ENCODE measurements around the gene KRTAP10-12.
"Not testable (repeated sequence)": the region's sequence is repeated elsewhere in the genome, so short reads cannot be mapped to it uniquely, and the experiment has no call there.

Gene KRTAP10-12

GRCh38 chr21:44697172-44697810 is at the start of gene KRTAP10-12:
TSS of gene KRTAP10-12 (plus strand) at chr21:44697172. CDS start at chr21:44697202, 30 bp downstream.
- not testable (repeated sequence) for DNase-seq

GRCh38 chr21:44647222-44647552 is 49.8 kb upstream of the KRTAP10-12 start:
- DNase-seq = no peak

- DNase-seq = no peak
These were observed 48.2 kb upstream of the KRTAP10-12 start for GRCh38 chr21:44648557-44649311.

DNA sequence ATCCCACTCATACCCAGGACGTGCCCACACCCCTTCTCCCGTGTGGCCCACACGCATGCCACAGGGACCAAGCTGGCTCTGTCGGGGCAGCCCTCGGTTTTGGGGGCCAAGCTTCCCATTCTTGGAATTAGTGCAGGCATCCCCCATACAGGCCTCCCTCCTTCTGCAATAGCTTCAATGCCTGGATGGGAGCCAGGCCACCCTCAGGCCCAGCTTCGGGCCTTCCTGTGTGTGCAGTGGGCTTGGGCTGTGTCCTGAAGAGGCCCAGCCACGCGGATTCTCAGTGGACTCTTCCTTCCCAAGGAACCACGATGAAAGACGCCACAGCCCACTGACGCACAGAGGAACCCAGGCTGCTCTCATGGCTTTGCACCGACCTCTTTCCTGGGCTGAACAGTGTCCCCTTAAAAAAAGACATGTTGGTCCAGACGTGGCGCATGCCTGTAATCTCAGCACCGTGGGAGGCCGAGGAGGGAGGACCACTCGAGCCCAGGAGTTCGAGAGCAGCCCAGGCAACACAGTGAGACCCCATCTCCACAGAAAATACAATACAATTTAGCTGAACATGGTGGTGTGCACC is 47.4 kb upstream of the KRTAP10-12 start:
- DNase-seq = no peak

DNA sequence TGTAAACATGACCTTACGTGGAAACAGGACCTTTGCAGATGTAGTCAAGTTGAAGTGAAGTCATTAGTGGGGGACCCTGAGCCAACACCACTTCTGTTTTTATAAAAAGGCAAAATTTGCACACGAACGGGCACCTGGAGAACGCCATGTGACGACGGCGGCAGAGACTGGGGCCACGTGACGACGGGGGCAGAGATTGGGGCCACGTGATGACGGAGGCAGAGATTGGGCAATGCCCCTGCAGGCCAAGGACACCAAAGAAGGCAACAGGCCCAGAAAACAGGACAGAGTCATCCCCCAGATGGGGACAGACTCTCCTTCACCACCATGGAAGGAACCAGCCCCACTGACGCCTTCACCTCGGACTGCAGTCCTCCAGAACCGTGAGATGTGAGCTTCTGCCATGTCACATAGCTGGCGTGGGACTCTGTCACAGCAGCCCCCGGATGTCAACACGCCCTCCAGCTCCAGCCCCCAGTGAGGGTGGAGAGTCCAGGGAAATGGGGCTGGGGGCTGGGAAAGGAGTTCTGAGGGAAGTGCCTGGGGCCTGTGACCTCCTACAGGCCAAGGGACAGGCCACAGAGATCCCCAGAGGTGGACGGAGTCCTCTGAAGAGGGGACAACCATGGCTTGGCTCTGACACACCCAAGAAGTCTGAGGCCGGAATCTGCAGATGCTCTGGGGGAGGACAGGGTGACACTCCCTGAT is 46.6 kb upstream of the KRTAP10-12 start:
- no peak for DNase-seq

GRCh38 chr21:44650973-44651675 is 45.8 kb upstream of the KRTAP10-12 start:
- DNase-seq = no peak

- DNase-seq = no peak
These were observed 43.8 kb upstream of the KRTAP10-12 start for GRCh38 chr21:44653123-44653522.

DNA sequence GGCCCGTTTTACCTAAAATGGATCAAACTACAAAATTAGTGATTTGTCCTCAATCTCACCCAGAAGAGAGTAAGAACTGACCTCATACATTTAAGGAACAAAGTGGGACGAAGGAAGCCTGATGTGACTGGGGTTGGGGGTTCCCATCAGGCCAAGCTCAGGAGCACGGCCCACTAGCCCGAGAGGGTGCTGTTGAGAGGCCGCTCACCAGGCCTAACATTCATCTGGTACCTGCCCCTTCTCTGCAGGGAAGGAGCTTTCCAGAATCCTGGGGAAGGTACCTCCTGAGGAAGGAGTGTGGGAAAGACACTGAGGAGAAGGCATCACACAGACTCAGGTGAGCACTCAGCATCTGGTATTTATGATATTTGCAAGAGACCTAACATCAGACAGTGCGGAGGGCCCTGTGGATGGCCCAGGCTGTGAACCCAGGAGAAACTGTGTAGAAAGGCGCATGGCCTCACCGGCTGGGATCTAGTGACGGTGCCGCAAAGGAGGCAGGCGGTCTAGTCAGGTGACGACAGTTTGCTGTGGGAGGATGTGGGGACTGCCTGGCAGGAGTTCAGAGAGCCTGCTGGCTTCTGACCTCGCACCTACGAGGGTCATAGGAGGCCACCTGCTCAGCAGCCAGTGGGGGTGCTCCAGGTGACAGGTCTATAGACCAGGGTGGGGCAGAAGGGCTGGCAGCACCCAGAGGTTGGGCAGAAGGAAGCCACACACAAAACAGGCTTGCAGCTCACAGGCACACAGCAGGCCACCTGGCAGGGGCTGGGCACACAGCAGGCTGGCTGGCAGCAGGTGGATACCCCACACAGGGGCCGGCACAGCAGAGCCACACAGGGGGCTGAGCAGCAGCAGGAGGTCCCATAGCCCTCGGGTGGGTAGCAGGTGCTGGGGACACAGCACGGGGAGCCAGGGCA is 43.1 kb upstream of the KRTAP10-12 start:
- DNase-seq = peak in 2 of 4 experiments; percentile 25 to 33

GRCh38 chr21:44654576-44655175 is 42.3 kb upstream of the KRTAP10-12 start, which contains the start of gene KRTAP12-4:
TSS of gene KRTAP12-4 (minus strand) at chr21:44654659. CDS start at chr21:44654614, 45 bp downstream.
- DNase-seq = no peak

- DNase-seq = no peak
These were observed 40.1 kb upstream of the KRTAP10-12 start for GRCh38 chr21:44656868-44657267.

DNA sequence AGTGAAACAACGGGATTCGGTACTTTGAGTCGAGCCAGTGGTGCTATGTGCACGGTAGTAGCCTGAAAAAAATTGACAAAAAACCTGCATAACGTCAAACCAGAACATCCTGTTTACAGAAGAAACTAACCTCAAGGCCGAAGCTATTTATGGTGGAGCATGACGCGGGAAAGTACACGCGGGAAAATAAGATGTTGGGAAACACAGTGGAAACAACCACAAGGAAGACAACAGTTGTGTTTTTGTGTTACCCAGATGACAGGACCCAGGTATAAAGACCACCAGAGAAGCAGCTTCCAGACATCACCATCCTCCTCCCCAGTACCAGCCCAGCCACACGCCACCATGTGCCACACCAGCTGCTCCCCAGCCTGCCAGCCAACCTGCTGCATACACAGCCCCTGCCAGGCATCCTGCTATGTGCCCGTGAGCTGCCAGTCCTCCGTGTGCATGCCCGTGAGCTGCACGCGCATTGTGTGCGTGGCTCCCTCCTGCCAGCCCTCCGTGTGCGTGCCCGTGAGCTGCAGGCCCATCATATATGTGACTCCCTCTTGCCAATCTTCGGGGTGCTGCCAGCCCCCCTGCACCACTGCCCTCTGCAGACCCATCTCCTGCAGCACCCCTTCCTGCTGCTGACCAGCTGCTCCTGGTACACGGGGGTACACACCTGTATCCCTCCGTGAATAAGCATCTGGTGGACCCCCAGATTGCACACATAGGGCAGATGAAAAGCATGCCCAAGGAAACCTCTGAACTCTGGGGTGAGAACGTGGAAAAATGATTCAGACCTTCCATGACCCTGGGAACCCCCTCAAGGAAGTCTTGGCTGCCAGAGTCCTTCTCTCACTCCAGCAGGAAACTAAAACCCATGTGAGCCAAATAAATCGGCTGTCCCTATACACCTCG is 39.1 kb upstream of the KRTAP10-12 start, which contains the start of gene KRTAP12-3:
KRTAP12-3 (plus strand) TSS at position 298 of the 906 bp plus-strand sequence; CDS start at position 346, 48 bp downstream.
- DNase-seq = peak in 2 of 4 experiments; percentile 23 to 33

DNA sequence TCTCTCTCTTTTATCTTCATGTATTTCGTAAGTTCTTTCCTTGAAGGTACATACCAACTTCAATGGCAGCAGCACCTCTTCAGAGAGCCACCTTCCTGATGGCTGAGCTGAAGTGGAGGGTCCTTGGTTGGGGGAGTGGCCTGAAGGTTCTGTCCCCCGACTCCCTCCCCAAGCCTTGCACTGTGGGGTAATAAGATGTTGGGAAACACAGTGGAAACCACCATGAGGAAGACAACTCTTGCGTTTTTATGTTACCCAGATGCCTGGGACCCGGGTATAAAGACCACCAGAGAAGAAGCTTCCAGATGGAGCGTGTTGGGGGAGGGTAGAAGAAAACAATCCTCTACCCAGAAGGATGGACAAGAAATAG is 38.4 kb upstream of the KRTAP10-12 start:
- DNase-seq = no peak

- DNase-seq = no peak
These were observed 37.9 kb upstream of the KRTAP10-12 start for GRCh38 chr21:44658913-44659595.

DNA sequence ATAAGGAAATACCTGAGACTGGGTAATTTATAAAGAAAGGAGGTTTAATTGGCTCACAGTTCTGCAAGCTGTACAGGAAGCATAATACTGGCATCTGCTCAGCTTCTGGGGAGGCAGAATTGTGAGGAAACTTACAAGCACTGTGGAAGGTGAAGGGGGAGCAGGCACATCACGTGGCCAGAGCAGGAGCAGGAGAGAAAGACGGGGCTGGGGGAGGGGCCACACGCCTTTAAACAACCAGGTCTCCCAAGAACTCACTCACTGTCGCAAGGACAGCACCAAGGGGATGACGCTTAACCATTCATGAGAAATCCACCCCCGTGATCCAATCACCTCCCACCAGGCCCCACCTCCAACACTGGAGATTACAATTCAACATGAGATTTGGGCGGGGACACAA is 35.4 kb upstream of the KRTAP10-12 start:
- not testable (repeated sequence) for DNase-seq

DNA sequence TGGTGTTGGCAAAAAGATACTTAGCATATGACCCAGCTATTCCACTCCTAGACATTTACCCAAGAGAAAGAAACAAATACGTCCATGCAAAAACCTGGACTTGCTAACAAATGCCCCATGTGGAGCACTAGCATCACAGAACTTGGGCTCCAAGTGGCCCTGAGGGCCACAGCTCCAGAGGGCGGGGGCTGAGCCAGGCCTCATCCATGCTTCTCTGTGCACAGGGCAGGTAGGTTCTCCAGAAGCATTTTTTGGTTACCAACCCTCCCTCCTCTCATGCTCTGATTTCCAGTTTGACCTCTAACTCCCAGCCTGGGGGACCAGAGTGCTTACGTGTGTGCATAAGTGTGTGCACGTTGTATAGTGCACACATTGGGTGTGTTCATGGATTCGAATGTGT is 32.3 kb upstream of the KRTAP10-12 start:
- no peak for DNase-seq

- DNase-seq = no peak
These were observed 30.3 kb upstream of the KRTAP10-12 start, which contains the start of gene KRTAP12-2 for GRCh38 chr21:44666401-44667320. TSS of gene KRTAP12-2 (minus strand) at chr21:44666927. CDS start at chr21:44666886, 41 bp downstream.

- no peak for DNase-seq
These were observed 29.4 kb upstream of the KRTAP10-12 start for GRCh38 chr21:44667612-44668011.
